LNCaP clone FGC (cell line): ENCODE measurements around the gene DEDD.
A peak's percentile ranks its signal among the peaks of the same experiment; 100 is the strongest.

Experiments
- DNase-seq: peaks from one replicate; pipeline ENCODE4 v3.0.0-alpha.2; 2011; ENCODE audit warnings: low read depth
- H3K4me3 ChIP-seq: 2 replicates; pipeline ENCODE4 v1.5.1; 2011; ENCODE audit warnings: mild to moderate bottlenecking, low read depth, low read length, control low read depth
- CTCF ChIP-seq: IDR thresholded peaks from 2 replicates; pipeline ENCODE4 v1.5.1; 2012; ENCODE audit warnings: mild to moderate bottlenecking; ENCODE audit not compliant: control insufficient read depth, insufficient read depth; ENCODE audit errors: extremely low read depth

DEDD gene

GRCh38 chr1:161128591-161129420 is 3.7 kb downstream of the DEDD start:
- H3K4me3 ChIP-seq: no peak overlapping the region
- no peak for TF ChIP-seq CTCF
- DNase-seq: no peak

- DNase-seq: no peak
- no peak for TF ChIP-seq CTCF
- H3K4me3 ChIP-seq: no peak overlapping the region
These were observed 4.8 kb downstream of the DEDD start for GRCh38 chr1:161127649-161128048.

- no peak for DNase-seq
- no peak for TF ChIP-seq CTCF
- no peak overlapping the region for H3K4me3 ChIP-seq
These were observed 9.5 kb downstream of the DEDD start for GRCh38 chr1:161122967-161123366.

- no peak for DNase-seq
- no peak for TF ChIP-seq CTCF
- no peak overlapping the region for H3K4me3 ChIP-seq
These were observed 10.6 kb downstream of the DEDD start for GRCh38 chr1:161121834-161122233.

GRCh38 chr1:161121042-161121650 is 11.3 kb downstream of the DEDD start:
- no peak for TF ChIP-seq CTCF
- H3K4me3 ChIP-seq: no peak overlapping the region
- no peak for DNase-seq

GRCh38 chr1:161119092-161119903 is 13.2 kb downstream of the DEDD start:
- peak overlapping the region; percentile 100 for H3K4me3 ChIP-seq
- peak; percentile 42 for TF ChIP-seq CTCF
- DNase-seq: no peak
